Endothelial cell of umbilical vein (primary cell): Measurements from ENCODE around the gene RAB7A. TPM values are rescaled to one million over a fixed set of nuclear protein-coding genes. Genes with fewer than 3 reads are reported as not detected.

Source experiments
- BruUV-seq: library from RNA; stranded (reverse); fragments of 400-500 nt; replicated peaks from 2 replicates; lab custom pipeline; 2021; lab: Mats Ljungman, UMichigan
- CTCF ChIA-PET: fragments of 300-600, 350-600 bp; sonication (Branson Sonifier 250); formaldehyde crosslinking; loops from one replicate; lab custom pipeline; 2021; ENCODE audit warnings: antibody characterized with exemption, inconsistent platforms; lab: Charles Lee
- POLR2A ChIA-PET: fragments of 300-600, 350-600 bp; sonication (Branson Sonifier 250); formaldehyde crosslinking; loops from one replicate; lab custom pipeline; 2021; ENCODE audit warnings: antibody characterized with exemption, inconsistent platforms; lab: Charles Lee
- DNase-seq: peaks from one replicate; pipeline ENCODE4 v3.0.0-alpha.2; 2011; ENCODE audit warnings: low read depth, low spot score
- FAIRE-seq: peaks from 2 replicates; lab custom pipeline; 2011; peaks lifted over from hg19 to GRCh38; lab: Jason Lieb, UNC
- H2AFZ ChIP-seq: 2 replicates; pipeline ENCODE4 v1.6.0; 2012; ENCODE audit warnings: low read depth, low read length, control low read depth, inconsistent platforms
- H3K27ac ChIP-seq: 2 replicates; pipeline ENCODE4 v1.5.1; 2011; ENCODE audit warnings: low read depth, mild to moderate bottlenecking, control low read depth, low read length, moderate library complexity; ENCODE audit not compliant: insufficient read depth
- H3K27me3 ChIP-seq, 2 experiments: 2 replicates each; pipeline versions ENCODE4 v1.6.0 to v1.6.1; 2011; ENCODE audit warnings: low read length in 2 of 2, mixed read lengths in 1 of 2; ENCODE audit not compliant: control insufficient read depth in 2 of 2, insufficient read depth in 2 of 2
- H3K36me3 ChIP-seq, 2 experiments: 2 replicates in 1 of 2; 3 replicates in 1 of 2; pipeline ENCODE4 v1.5.1; 2011; ENCODE audit warnings: low read length in 2 of 2, mild to moderate bottlenecking in 1 of 2, moderate library complexity in 1 of 2; ENCODE audit not compliant: control insufficient read depth in 2 of 2, insufficient read depth in 2 of 2; ENCODE audit errors: extremely low read depth in 1 of 2
- H3K4me1 ChIP-seq: 3 replicates; pipeline ENCODE4 v1.5.1; 2011; ENCODE audit warnings: mild to moderate bottlenecking, low read length; ENCODE audit not compliant: control insufficient read depth, insufficient read depth; ENCODE audit errors: extremely low read depth
- H3K4me2 ChIP-seq: 2 replicates; pipeline ENCODE4 v1.6.1; 2011; ENCODE audit warnings: low read length, control low read depth, mixed read lengths; ENCODE audit not compliant: insufficient read depth
- H3K4me3 ChIP-seq, 3 experiments: fragments of 200-600 bp in 1 of 3; sonication (generic), shearing (Covaris generic) in 1 of 3; replicated peaks in 1 of 3; 2 replicates each; pipeline ENCODE4 v1.5.1; 2011 to 2016; ENCODE audit warnings: control low read depth in 3 of 3, low read length in 3 of 3, mild to moderate bottlenecking in 2 of 3, inconsistent platforms in 1 of 3, low read depth in 1 of 3, moderate library complexity in 1 of 3; ENCODE audit not compliant: insufficient read depth in 1 of 3
- H3K79me2 ChIP-seq: 2 replicates; pipeline ENCODE4 v1.6.0; 2012; ENCODE audit warnings: low read length, inconsistent platforms; ENCODE audit not compliant: control insufficient read depth, insufficient read depth
- H3K9ac ChIP-seq: replicated peaks from 2 replicates; pipeline ENCODE3; 2011; ENCODE audit warnings: low read length, control low read depth; ENCODE audit not compliant: insufficient read depth; ENCODE audit errors: extremely low read depth
- H3K9me1 ChIP-seq: replicated peaks from 3 replicates; pipeline ENCODE4 v1.6.0; 2011; ENCODE audit warnings: mild to moderate bottlenecking, low read length; ENCODE audit not compliant: control insufficient read depth, insufficient read depth; ENCODE audit errors: extremely low read depth
- H3K9me3 ChIP-seq: replicated peaks from 2 replicates; pipeline ENCODE4 v1.5.1; 2012; ENCODE audit warnings: low read length, inconsistent platforms; ENCODE audit not compliant: control insufficient read depth, insufficient read depth
- H4K20me1 ChIP-seq: replicated peaks from 2 replicates; pipeline ENCODE3; 2011; ENCODE audit warnings: mild to moderate bottlenecking, low read length; ENCODE audit not compliant: control insufficient read depth, insufficient read depth; ENCODE audit errors: extremely low read depth
- CTCF ChIP-seq, 2 donors: IDR thresholded peaks; 1 replicate in 1 of 2; 2 replicates in 1 of 2; pipeline ENCODE4 v1.5.1; 2011; ENCODE audit warnings: low read length in 2 of 2, mild to moderate bottlenecking in 2 of 2, moderate library complexity in 2 of 2, control low read depth in 1 of 2, inconsistent platforms in 1 of 2, low read depth in 1 of 2; ENCODE audit not compliant: insufficient read depth in 1 of 2; ENCODE audit errors: extremely low read depth in 1 of 2
- FOS ChIP-seq: IDR thresholded peaks from 2 replicates; pipeline ENCODE4 v1.6.1; 2011; ENCODE audit warnings: mild to moderate bottlenecking, low read length, moderate library complexity, borderline replicate concordance; ENCODE audit not compliant: insufficient read depth
- GATA2 ChIP-seq: IDR thresholded peaks from 2 replicates; pipeline ENCODE4 v1.7.0; 2011; ENCODE audit warnings: low read depth, mild to moderate bottlenecking, moderate library complexity, mixed read lengths, low read length; ENCODE audit not compliant: insufficient read length, insufficient read depth
- JUN ChIP-seq: IDR thresholded peaks from 2 replicates; pipeline ENCODE4 v1.6.1; 2011; ENCODE audit warnings: borderline replicate concordance, low read depth; ENCODE audit not compliant: insufficient read length, insufficient read depth
- dilution Hi-C: fragments of 300-500 bp; cut with MboI; formaldehyde crosslinking; loops from one replicate; pipeline ENCODE4 v1.15.0; 2019; ENCODE audit warnings: low sequenced_read_pairs; ENCODE audit not compliant: extremely low pct_ligation_motif_present
- intact Hi-C: fragments of 100-400 bp; cut with micrococcal nuclease; formaldehyde crosslinking; loops from one replicate; pipeline ENCODE4 v1.10.0; 2022
- polyA plus RNA-seq, 4 experiments: library from polyadenylated mRNA; depleted of rRNA in 3 of 4; stranded (reverse) in 3 of 4; unstranded in 1 of 4; fragments of >200 nt; gene quantifications; 2 replicates each; pipeline versions ENCODE4 v1.2.1 to v1.2.3, GENCODE V29; 2011 to 2012; ENCODE audit warnings: missing spikeins in 1 of 4
- total RNA-seq: library from RNA; stranded (reverse); gene quantifications from 2 replicates; pipeline ENCODE4 v1.2.3, GENCODE V29; 2021
- TF ChIP-seq, protein P1 (sequence below): IDR thresholded peaks from 2 replicates; pipeline ENCODE4 v1.6.1; 2011; ENCODE audit not compliant: insufficient read depth, insufficient read length

Gene RAB7A
- total and polyA plus RNA-seq, 2 donors (not counting 3 experiments of a cell fraction or from before 2014, with no cell fraction given) = 243 to 262 TPM

- ChIA-PET CTCF (no interaction called here), POLR2A (interaction anchor here (0.6 kb wide), 1 partner anchor 19 kb away, joined by 3 read pairs; no protein-coding TSS in a partner anchor)
- dilution Hi-C loops (no loop called here), intact Hi-C loops (no loop called here)
- Histone ChIP-seq H3K9ac (no peak overlapping the region), H3K27ac (no peak overlapping the region), H3K27me3 (no peaks in the 10 kb centered on the region), H4K20me1 (no peaks in the 10 kb centered on the region), H3K4me1 (peaks cover 5% of the 10 kb centered on the region), H3K4me3 (no peak overlapping the region), H3K9me3 (no peaks in the 10 kb centered on the region), H3K36me3 (no peaks in the 10 kb centered on the region), H3K79me2 (no peaks in the 10 kb centered on the region), H2AFZ (no peak overlapping the region), H3K4me2 (no peak overlapping the region), H3K9me1 (no peaks in the 10 kb centered on the region)
- BruUV-seq = no TSS peak
- no peak for FAIRE-seq
- no peak for DNase-seq
- TF ChIP-seq JUN = no peak
- TF ChIP-seq GATA2 = no peak
- TF ChIP-seq, protein P1, sequence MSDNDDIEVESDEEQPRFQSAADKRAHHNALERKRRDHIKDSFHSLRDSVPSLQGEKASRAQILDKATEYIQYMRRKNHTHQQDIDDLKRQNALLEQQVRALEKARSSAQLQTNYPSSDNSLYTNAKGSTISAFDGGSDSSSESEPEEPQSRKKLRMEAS = no peak
- TF ChIP-seq CTCF (IDR thresholded peaks at IDR 0.05; ENCODE audit: extremely low read depth in 1 of 2, insufficient read depth in 1 of 2, low read depth in 1 of 2, low read length in 2 of 2) = no peak
- TF ChIP-seq FOS = no peak
Measured at GRCh38 chr3:128684986-128685726, 40.8 kb upstream of the RAB7A start.
